Right cardiac atrium (tissue), 5 donors: Measurements from ENCODE around the gene ZNF662. TPM values are rescaled to one million over a fixed set of nuclear protein-coding genes. Genes with fewer than 3 reads are reported as not detected.
"Not testable (repeated sequence)": the region's sequence is repeated elsewhere in the genome, so short reads cannot be mapped to it uniquely, and the experiment has no call there.

Experiments
- ATAC-seq, 2 donors: fragments of 200-7000 bp; cut with Tn5 transposase; one replicate each; pipeline versions ENCODE4 v1.8.0 to v1.9.1; 2020; ENCODE audit warnings: moderate library complexity in 2 of 2, mild to moderate bottlenecking in 1 of 2
- DNase-seq, 3 donors: peaks; one replicate each; pipeline ENCODE4 v3.0.0-alpha.2; 2020
- H3K27ac ChIP-seq: one replicate; pipeline ENCODE4 v1.5.1; 2013; ENCODE audit warnings: mild to moderate bottlenecking, low read length, control low read depth, moderate library complexity
- H3K27me3 ChIP-seq: one replicate; pipeline ENCODE4 v1.6.1; 2013; ENCODE audit not compliant: control insufficient read depth, insufficient read depth
- H3K4me1 ChIP-seq: one replicate; pipeline ENCODE4 v1.6.1; 2013; ENCODE audit warnings: low read length; ENCODE audit not compliant: control insufficient read depth, insufficient read depth
- H3K4me3 ChIP-seq: one replicate; pipeline ENCODE4 v1.5.1; 2013; ENCODE audit warnings: low read length, control low read depth
- H3K9me3 ChIP-seq: one replicate; pipeline ENCODE4 v1.6.1; 2013; ENCODE audit warnings: low read length; ENCODE audit not compliant: control insufficient read depth
- WGBS: extraction: QIAGEN DNeasy Blood & Tissue Kit; methylation state at CpG from one replicate; pipeline ENCODE4 v1.1.7; 2013; 5-methylcytosine and 5-hydroxymethylcytosine counted together
- intact Hi-C, 4 donors: fragments of 100-400 bp; cut with DNase I; formaldehyde crosslinking; loops; one replicate each; pipeline versions ENCODE4 v1.11.0 to v1.14.0; 2022 to 2023
- polyA plus RNA-seq: library from polyadenylated mRNA; stranded (reverse); fragments of 200-250 nt; gene quantifications from one replicate; pipeline ENCODE4 v1.2.3, GENCODE V29; 2013
- total RNA-seq, 4 donors: library from RNA; stranded (reverse); fragmentation: NEBNext Ultra II Directional; extraction: Animal tissue kit (Norgen Biotek cat#: 25700); gene quantifications; one replicate each; pipeline ENCODE4 v1.2.1, GENCODE V29; 2021
- donor health status: healthy with polysubstance abuse.
- donor health status: DM: no; HTN: yes; CAD: no.
- donor health status: DM: no; HTN: no; CAD: no.
- donor health status: DM: no; HTN: yes; CAD: no; lungs with severe emphysema.
- donor health status: DM: yes; HTN: yes; CAD: no.

ZNF662 gene
- total and polyA plus RNA-seq, 5 donors: 3.1 to 8.9 (median 6.4) TPM

DNA sequence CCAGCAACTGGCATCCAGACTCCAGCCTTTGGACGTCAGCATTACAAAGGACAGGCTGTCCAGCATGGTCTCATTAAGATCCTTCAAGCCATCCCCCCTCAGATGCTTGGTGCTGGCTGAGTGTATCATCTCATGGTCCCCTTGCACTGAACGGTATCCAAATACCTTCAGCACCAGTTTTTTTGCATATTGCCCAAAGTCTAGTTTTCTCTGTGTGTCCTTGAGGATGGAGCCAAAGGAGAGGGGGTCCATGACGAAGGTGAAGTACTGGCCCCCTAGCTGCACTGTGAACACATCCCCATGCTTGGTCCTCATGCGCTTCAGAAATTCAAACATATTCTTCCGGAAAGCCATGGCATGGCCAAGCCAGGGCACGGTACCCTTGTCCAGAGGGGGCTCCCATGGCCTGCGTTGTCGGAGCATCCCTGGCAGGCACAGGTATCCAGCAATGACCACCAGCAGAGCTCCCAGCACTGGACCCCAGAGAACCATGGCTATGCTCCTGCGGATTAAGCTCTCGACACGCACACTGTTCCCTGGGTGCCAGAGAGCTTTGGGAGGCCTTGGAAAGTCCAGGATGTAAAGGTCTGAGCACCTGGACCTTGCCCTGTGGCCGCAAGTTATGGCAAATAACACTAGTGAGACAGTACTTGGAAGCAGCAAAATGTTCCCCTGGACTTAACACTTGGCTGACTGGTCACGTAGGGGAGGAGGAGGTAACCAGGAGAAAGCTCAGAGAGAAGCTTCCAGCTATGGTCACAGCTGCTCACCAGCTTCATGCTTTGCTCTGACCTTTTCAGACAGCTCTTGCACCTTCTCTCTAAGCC lies 30.4 kb upstream of the ZNF662 start, which contains the start of gene CYP8B1:
Gene CYP8B1, minus strand, starts transcription at position 555 of the 827 bp plus-strand sequence. Its CDS starts 63 bp downstream, at position 492.
- WGBS: 91% methylated on average over 13 of the region's 13 CpGs
- intact Hi-C loops: loop anchor here in 1 of 4 donors (5.0 kb wide), 1 partner anchor 33 kb away; no protein-coding TSS in a partner anchor
- H3K9me3 ChIP-seq: no peaks in the 10 kb centered on the region
- H3K4me1 ChIP-seq: peaks cover 13% of the 10 kb centered on the region
- no peak for ATAC-seq
- H3K4me3 ChIP-seq: no peak within 1 kb of the TSS
- no peak for DNase-seq
- H3K27me3 ChIP-seq: no peaks in the 10 kb centered on the region
- H3K27ac ChIP-seq: no peak within 1 kb of the TSS

DNA sequence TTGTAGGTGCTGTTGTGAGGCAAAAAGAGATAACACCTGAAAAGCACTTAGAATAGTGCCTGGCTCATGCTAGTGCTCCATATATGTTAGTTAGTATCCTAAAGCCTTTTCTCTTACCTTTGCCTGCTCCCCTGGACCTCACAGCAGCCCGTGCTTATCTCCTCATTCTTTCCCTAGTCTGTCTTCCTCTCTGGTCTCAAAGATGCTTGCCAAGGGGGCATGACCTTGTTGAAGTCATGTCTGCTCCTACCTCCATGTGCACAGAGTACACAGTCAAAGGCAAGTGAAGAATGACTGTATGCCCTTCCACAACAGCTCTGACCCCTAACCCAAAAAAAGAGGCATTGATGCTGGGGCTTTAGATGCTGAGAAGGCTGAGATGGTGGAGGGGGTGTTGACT lies 29.5 kb upstream of the ZNF662 start:
- Histone ChIP-seq H3K27ac (no peak overlapping the region), H3K27me3 (no peaks in the 10 kb centered on the region), H3K4me1 (peaks cover 10% of the 10 kb centered on the region), H3K4me3 (no peak overlapping the region), H3K9me3 (no peaks in the 10 kb centered on the region)
- WGBS: 41% methylated on average over 1 of the region's 1 CpG
- ATAC-seq: no peak
- intact Hi-C loops: loop anchor here in 1 of 4 donors (5.0 kb wide), 1 partner anchor 34 kb away; no protein-coding TSS in a partner anchor
- no peak for DNase-seq

- intact Hi-C loops: loop anchor here in 1 of 4 donors (5.0 kb wide), 1 partner anchor 35 kb away; no protein-coding TSS in a partner anchor
- WGBS: 77% methylated on average over 7 of the region's 7 CpGs
- ATAC-seq (no peak), DNase-seq (no peak)
- Histone ChIP-seq H3K27ac (no peak overlapping the region), H3K9me3 (no peaks in the 10 kb centered on the region), H3K4me1 (peaks cover 4% of the 10 kb centered on the region), H3K27me3 (no peaks in the 10 kb centered on the region), H3K4me3 (no peak overlapping the region)
Measured at GRCh38 chr3:42876940-42877720, 28.8 kb upstream of the ZNF662 start.

DNA sequence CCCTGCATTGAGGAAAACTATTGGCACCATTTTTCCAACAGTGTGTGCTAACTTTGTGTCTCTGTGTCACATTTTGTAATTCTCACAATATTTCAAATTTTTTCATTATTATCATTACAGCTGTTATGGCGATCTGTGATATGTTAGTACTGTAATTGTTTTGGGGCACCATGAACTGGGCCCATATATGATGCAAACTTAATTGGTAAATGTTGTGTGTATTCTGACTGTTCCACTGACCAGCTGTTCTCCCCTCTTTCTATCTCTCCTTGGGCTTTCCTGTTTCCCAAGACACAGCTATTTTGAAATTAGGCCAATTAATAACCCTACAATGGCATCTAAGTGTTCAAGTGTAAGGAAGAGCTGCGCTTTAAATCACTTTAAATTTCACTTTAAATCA lies 28.1 kb upstream of the ZNF662 start:
- Histone ChIP-seq H3K4me3 (no peak overlapping the region), H3K27ac (no peak overlapping the region), H3K27me3 (no peaks in the 10 kb centered on the region), H3K9me3 (no peaks in the 10 kb centered on the region), H3K4me1 (no peaks in the 10 kb centered on the region)
- WGBS: 69% methylated on average over 2 of the region's 2 CpGs
- ATAC-seq: no peak
- DNase-seq: no peak
- intact Hi-C loops: loop anchor here in 1 of 4 donors (5.0 kb wide), 1 partner anchor 36 kb away; no protein-coding TSS in a partner anchor

- no peaks in the 10 kb centered on the region for H3K4me1 ChIP-seq
- intact Hi-C loops: loop anchor here (2.0 to 5.0 kb wide), 4 partner anchors 48 to 99 kb away; no protein-coding TSS in a partner anchor
- 89% methylated on average over 9 of the region's 9 CpGs for WGBS
- DNase-seq: peak in 1 of 3 donors; percentile 54
- no peak overlapping the region for H3K4me3 ChIP-seq
- H3K27ac ChIP-seq: no peak overlapping the region
- no peaks in the 10 kb centered on the region for H3K27me3 ChIP-seq
- ATAC-seq: no peak
- no peaks in the 10 kb centered on the region for H3K9me3 ChIP-seq
Measured at GRCh38 chr3:42880183-42880582, 25.8 kb upstream of the ZNF662 start.

DNA sequence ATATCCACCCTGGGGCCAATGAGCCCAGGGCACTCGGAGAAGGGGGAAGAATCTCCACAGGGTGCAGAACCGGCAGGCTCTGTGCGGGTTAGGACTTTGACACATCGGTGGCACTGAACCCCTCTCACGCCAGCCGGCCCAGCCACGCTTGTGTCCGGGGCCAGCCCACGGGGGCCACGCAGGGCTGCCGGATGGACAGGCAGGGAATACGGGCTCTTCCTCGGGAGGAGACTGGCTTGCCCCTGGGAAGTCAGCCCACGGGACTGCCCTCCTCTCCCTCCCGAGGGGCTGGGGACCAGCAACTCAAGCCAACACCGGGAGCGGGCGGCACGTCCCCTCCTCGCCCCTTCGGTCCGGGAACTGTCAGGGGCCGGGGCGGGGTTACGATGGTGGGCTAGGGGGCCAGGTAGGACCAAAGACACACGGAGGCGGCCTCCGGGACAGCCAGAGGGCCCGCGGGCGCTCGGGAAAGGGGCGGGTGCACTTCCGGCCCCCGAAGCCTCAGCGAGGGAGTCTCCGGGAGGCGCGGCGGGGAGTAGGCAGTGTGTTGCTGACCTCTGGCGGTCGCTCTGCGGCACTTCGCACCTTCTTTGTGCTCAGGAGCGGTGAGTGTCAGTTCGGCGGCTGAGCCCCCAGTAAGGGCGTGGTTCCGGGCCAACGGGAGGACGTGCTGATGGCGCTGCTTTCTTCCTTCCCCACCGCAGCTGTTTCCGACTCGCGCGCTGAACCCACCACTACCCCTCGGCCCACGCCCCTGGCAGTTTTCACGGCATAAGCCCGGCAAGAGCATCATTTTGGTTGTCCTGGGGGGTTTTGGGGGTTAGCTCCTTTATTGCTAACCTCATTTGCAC lies 25.1 kb upstream of the ZNF662 start:
- 4% methylated on average over 61 of the region's 61 CpGs for WGBS
- Histone ChIP-seq H3K27ac (no peak overlapping the region), H3K4me3 (peak overlapping the region; percentile 58), H3K4me1 (no peaks in the 10 kb centered on the region), H3K27me3 (no peaks in the 10 kb centered on the region), H3K9me3 (no peaks in the 10 kb centered on the region)
- ATAC-seq (peak; percentile 98), DNase-seq (peak; percentile 87 to 94 (median 94))
- intact Hi-C loops: loop anchor here (2.0 to 5.0 kb wide), 4 partner anchors 49 to 100 kb away; no protein-coding TSS in a partner anchor

GRCh38 chr3:42883251-42883930 lies 22.6 kb upstream of the ZNF662 start:
- ATAC-seq, H3K27ac ChIP-seq, DNase-seq, H3K4me1 ChIP-seq, H3K9me3 ChIP-seq, H3K27me3 ChIP-seq, H3K4me3 ChIP-seq: not testable (repeated sequence)
- WGBS: 73% methylated on average over 6 of the region's 6 CpGs
- intact Hi-C loops: loop anchor here in 2 of 4 donors (5.0 kb wide), 2 partner anchors 51 to 101 kb away; no protein-coding TSS in a partner anchor

DNA sequence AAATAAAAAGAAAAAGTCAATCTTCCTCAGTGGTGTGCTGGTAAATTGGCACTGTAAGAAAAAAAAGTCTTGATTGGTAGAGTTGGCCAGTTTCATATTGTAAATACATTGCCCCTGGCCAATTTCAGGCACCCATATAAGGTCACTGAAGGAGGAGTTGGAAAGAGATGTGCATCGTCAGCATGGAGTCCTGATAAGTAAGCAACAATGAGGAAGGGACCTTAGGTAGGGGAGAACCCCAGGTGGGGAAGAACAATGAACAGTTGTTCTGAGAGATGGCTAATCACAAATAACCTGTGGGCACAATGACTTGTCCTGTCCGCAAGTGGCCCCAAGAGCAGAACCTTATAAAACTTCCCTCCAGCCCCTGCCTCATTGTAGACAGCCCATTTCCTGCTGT lies 21.6 kb upstream of the ZNF662 start:
- H3K4me1 ChIP-seq: no peaks in the 10 kb centered on the region
- no peak for DNase-seq
- no peaks in the 10 kb centered on the region for H3K27me3 ChIP-seq
- no peak overlapping the region for H3K27ac ChIP-seq
- no peaks in the 10 kb centered on the region for H3K9me3 ChIP-seq
- H3K4me3 ChIP-seq: no peak overlapping the region
- no peak for ATAC-seq
- intact Hi-C loops: loop anchor here in 2 of 4 donors (5.0 kb wide), 2 partner anchors 52 to 102 kb away; no protein-coding TSS in a partner anchor
- 77% methylated on average over 2 of the region's 2 CpGs for WGBS

DNA sequence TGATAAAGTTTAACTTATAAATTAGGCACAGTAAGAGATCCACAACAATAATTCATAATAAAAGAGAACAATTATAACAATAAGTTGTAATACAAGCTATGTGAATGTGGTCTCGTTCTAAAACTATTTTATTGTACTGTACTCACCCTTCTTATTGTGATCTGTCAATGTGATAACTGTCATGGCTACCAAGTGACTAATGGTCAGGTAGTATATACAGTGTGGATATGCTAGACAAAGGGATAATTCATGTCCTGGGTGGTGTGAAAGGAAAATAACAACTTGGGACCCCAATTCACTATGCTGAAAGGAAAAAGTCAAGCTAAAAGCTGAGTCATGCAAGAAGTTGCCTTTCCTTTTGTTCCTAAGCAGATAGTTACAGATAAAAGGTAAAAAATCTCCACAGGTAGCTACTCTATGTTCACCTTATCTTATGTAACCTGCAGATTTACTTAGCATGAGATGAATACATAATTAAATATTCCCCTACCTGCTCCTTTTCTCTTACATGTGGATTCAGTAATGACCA lies 19.6 kb upstream of the ZNF662 start:
- no peak for ATAC-seq
- intact Hi-C loops: no loop called here
- Histone ChIP-seq H3K9me3 (no peaks in the 10 kb centered on the region), H3K27ac (no peak overlapping the region), H3K4me3 (no peak overlapping the region), H3K27me3 (no peaks in the 10 kb centered on the region), H3K4me1 (no peaks in the 10 kb centered on the region)
- no peak for DNase-seq
- 85% methylated on average over 1 of the region's 1 CpG for WGBS
